ENCODE data around the gene CELF4.

CELF4 gene

DNA sequence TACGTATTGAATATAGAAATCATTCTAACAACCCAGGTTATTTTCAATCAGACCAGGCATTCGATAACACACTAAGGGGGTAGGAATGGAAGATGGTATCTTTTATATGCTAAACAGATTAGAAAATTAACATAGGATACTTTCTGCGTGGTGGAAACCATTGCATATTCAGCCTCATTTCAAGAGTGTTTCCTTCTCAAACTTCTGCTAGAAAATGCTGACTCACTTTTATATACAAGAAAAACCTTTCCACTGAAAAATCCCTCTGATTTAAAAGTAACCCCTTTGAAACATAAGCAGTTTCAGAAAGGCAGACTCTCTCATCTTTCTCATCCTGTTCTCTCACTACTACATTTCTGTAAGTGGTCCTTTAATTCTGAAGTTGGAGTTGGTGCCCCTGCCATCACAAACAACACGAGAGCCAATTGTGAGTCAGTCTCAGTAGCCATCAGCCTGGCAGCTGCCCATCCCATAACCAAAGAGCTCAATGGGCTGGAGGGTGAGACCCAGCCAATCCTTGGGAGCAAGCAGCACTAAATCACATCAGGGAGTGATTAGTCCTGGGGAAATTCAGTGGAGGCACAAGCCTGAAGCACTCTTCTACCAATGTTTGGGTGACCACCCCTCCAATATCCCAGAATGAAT lies 343.1 kb downstream of the CELF4 start:
- H3K9me3 ChIP-seq (ENCODE audit: control insufficient read depth, low read length) = no peaks in the 10 kb centered on the region
- H3K4me1 ChIP-seq (ENCODE audit: control insufficient read depth, insufficient read depth, low read length) = no peaks in the 10 kb centered on the region
- no peaks in the 10 kb centered on the region for H3K36me3 ChIP-seq (ENCODE audit: control insufficient read depth, insufficient read depth, low read length, severe bottlenecking)
- H3K4me3 ChIP-seq (ENCODE audit: low read length) = no peak overlapping the region
- DNase-seq (ENCODE audit: low read depth) = peak; percentile 14
- H3K9ac ChIP-seq (ENCODE audit: low read length) = no peak overlapping the region
- H3K27me3 ChIP-seq (replicated peaks; ENCODE audit: control insufficient read depth, insufficient read depth, low read length) = no peaks in the 10 kb centered on the region

DNA sequence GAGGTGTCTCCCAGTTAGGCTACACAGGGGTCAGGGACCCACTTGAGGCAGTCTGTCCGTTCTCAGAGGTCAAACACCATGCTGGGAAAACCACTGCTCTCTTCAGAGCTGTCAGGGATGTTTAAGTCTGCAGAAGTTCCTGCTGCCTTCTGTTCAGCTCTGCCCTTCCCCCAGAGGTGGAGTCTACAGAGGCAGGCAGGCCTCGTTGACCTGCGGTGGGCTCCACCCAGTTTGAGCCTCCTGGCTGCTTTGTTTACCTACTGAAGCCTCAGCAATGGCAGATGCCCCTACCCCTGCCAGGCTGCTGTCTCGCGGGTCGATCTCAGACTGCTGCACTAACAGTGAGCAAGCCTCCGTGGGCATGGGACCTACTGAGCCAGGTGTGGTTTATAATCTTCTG lies 346.3 kb downstream of the CELF4 start:
- H3K4me3 ChIP-seq (ENCODE audit: low read length) = no peak overlapping the region
- H3K9me3 ChIP-seq (ENCODE audit: control insufficient read depth, low read length) = no peaks in the 10 kb centered on the region
- no peaks in the 10 kb centered on the region for H3K27me3 ChIP-seq (replicated peaks; ENCODE audit: control insufficient read depth, insufficient read depth, low read length)
- no peaks in the 10 kb centered on the region for H3K36me3 ChIP-seq (ENCODE audit: control insufficient read depth, insufficient read depth, low read length, severe bottlenecking)
- H3K9ac ChIP-seq (ENCODE audit: low read length) = no peak overlapping the region
- no peak for DNase-seq (ENCODE audit: low read depth)
- H3K4me1 ChIP-seq (ENCODE audit: control insufficient read depth, insufficient read depth, low read length) = no peaks in the 10 kb centered on the region

DNA sequence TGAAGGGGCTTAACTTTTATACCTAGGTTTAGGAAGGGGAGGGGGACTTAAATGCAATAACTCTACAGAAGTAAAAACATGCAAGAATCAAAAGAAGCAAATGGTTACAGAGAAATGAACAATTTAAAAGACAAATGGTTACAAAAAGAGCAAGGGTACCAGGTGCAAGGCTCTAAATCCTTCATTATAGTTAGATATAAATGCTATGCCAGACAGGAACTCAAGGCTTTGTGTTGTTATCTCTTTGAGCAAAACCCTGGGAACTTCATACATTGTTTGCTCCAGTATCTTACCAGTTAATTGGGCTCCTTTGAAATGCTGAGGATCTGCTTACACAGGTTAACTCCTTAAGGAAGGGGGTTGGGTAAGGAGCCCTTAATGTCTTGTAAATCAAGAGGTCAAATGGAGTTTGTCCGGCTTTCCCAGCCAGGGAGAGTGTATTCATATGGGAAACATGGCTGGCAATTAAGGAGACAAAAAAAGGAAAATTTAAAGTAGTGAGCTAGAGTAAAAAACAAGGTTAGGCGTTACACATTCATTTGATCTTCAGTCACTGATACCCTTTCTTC lies 347.5 kb downstream of the CELF4 start:
- H3K4me3 ChIP-seq (ENCODE audit: low read length) = no peak overlapping the region
- H3K36me3 ChIP-seq (ENCODE audit: control insufficient read depth, insufficient read depth, low read length, severe bottlenecking) = no peaks in the 10 kb centered on the region
- H3K4me1 ChIP-seq (ENCODE audit: control insufficient read depth, insufficient read depth, low read length) = no peaks in the 10 kb centered on the region
- no peak overlapping the region for H3K9ac ChIP-seq (ENCODE audit: low read length)
- no peaks in the 10 kb centered on the region for H3K27me3 ChIP-seq (replicated peaks; ENCODE audit: control insufficient read depth, insufficient read depth, low read length)
- no peaks in the 10 kb centered on the region for H3K9me3 ChIP-seq (ENCODE audit: control insufficient read depth, low read length)
- no peak for DNase-seq (ENCODE audit: low read depth)

DNA sequence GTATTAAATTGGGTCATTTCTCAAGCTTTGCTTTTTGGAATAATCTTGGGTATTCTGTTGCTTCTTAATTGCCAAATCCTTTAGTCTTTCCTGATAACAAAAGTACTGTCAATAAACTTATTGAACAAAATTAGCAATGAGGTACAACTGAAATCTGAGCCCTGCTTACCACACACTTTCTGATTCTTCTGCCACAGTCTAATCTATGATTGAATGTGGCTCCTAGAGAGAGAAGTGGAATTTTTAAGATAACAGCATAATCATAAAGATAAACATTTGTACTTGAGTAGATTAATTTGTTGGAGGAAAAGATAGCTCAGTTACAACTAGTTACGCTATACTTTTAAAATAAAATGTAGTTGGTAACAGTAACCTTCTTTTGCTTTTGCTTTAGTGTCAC lies 354.8 kb downstream of the CELF4 start:
- Histone ChIP-seq H3K36me3 (ENCODE audit: control insufficient read depth, insufficient read depth, low read length, severe bottlenecking) (no peaks in the 10 kb centered on the region), H3K27me3 (replicated peaks; ENCODE audit: control insufficient read depth, insufficient read depth, low read length) (no peaks in the 10 kb centered on the region), H3K9me3 (ENCODE audit: control insufficient read depth, low read length) (no peaks in the 10 kb centered on the region), H3K4me3 (ENCODE audit: low read length) (no peak overlapping the region), H3K9ac (ENCODE audit: low read length) (no peak overlapping the region), H3K4me1 (ENCODE audit: control insufficient read depth, insufficient read depth, low read length) (no peaks in the 10 kb centered on the region)
- no peak for DNase-seq (ENCODE audit: low read depth)

DNA sequence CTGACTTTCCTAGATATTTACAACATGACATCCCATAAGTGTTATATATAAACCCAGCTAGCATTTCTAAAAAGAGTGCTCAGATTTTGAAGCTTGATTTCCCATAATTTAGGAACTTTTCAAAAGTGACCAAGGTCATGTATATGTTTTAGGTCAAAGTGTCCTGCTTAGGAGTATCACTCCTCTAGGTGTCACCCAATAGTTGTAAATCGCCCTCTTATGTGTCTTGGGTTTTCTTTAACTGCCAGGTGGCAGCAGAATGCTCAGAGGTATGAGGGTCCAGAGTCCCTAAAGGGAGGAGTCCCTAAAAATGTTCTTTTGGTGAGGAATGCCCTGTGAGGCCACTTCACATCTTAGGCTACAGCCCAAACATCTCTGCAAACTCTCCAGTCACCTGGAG lies 358.3 kb downstream of the CELF4 start:
- DNase-seq (ENCODE audit: low read depth) = no peak
- no peak overlapping the region for H3K9ac ChIP-seq (ENCODE audit: low read length)
- H3K27me3 ChIP-seq (replicated peaks; ENCODE audit: control insufficient read depth, insufficient read depth, low read length) = no peaks in the 10 kb centered on the region
- no peaks in the 10 kb centered on the region for H3K4me1 ChIP-seq (ENCODE audit: control insufficient read depth, insufficient read depth, low read length)
- H3K9me3 ChIP-seq (ENCODE audit: control insufficient read depth, low read length) = no peaks in the 10 kb centered on the region
- H3K4me3 ChIP-seq (ENCODE audit: low read length) = no peak overlapping the region
- H3K36me3 ChIP-seq (ENCODE audit: control insufficient read depth, insufficient read depth, low read length, severe bottlenecking) = no peaks in the 10 kb centered on the region

DNA sequence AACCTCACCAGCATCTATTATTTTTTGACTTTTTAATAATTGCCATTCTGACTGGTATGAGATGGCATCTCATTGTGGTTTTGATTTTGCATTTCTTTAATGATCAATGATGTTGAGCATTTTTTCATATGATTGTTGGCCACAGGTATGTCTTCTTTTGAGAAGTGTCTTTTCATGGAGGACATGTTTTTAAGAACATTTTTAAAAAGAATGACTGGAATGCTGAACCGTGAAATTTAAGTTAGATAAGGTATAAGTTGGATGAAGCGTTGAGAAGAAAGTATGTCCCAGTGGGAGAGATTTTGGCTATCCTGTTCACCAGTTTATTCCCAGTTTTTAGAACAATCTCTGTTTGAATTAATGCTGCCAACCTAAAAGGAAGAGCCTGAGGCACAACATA lies 365.9 kb downstream of the CELF4 start:
- no peak overlapping the region for H3K4me3 ChIP-seq (ENCODE audit: low read length)
- no peaks in the 10 kb centered on the region for H3K9me3 ChIP-seq (ENCODE audit: control insufficient read depth, low read length)
- H3K9ac ChIP-seq (ENCODE audit: low read length) = no peak overlapping the region
- H3K36me3 ChIP-seq (ENCODE audit: control insufficient read depth, insufficient read depth, low read length, severe bottlenecking) = no peaks in the 10 kb centered on the region
- no peaks in the 10 kb centered on the region for H3K27me3 ChIP-seq (replicated peaks; ENCODE audit: control insufficient read depth, insufficient read depth, low read length)
- DNase-seq (ENCODE audit: low read depth) = no peak
- no peaks in the 10 kb centered on the region for H3K4me1 ChIP-seq (ENCODE audit: control insufficient read depth, insufficient read depth, low read length)
